ENCODE data around the gene ABTB2.

DNA sequence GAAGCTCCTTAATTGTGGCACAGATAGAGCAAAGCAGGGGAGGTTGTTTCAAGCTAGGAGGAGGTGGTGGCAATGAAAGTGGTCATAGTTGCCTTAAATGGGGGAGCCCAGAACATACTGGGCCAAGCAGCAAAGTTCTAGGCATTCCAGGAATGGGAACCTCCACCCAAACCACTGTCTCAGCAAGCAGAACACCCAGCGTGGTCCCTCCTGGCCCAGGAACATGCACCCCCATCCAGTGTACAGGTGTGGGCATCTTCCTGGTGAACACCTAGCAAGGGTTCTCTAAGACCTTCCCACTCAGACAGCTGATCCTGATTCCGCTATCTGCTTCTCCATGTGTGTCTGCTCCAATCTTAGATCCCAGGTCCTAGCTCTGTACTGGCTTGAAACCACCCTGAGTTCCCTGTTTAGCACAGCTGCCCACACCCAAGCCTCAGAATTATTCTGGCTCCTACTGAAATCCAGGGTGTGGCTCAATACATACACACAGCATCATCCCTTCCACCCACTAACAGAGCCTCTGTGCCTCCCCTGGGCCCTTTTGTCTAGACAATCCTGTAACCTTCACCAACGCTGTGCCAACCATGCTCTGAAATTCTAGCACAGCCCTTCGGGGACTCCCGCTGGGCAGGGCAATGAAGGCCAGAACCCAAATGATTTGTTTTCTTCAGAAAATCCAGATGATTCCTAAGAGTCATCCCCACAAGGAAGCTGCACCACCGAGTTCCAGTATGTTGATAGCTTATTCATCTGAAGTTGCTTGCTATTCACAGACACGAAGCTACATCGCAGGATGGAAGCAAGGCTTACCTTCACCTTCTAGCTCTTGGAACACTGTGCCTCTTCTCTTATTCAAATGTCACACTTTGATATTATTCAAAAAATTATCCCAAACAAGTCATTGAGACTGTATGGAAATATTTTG, 76.6 kb downstream of the ABTB2 start:
- TF ChIP-seq SMC3 (IDR thresholded peaks at IDR 0.05; ENCODE audit: borderline replicate concordance, low read length), result no peak
- TF ChIP-seq SUZ12 (IDR thresholded peaks at IDR 0.05; ENCODE audit: unreplicated experiment), result no peak
- TF ChIP-seq BACH1 (IDR thresholded peaks at IDR 0.05; ENCODE audit: borderline replicate concordance), result no peak
- TF ChIP-seq SIN3A (IDR thresholded peaks at IDR 0.05; ENCODE audit: low read depth, low read length), result no peak
- TF ChIP-seq NFYB (IDR thresholded peaks at IDR 0.05; ENCODE audit: insufficient read depth, low read depth, low read length), result no peak
